Measurements from ENCODE around the gene KIAA1614.

KIAA1614 gene

GRCh38 chr1:180997843-180998504, 85.3 kb downstream of the KIAA1614 start:
- no peak for TF ChIP-seq CTCF (IDR thresholded peaks at IDR 0.05; ENCODE audit: control insufficient read depth, extremely low read depth, insufficient read depth)
- no peak for DNase-seq (ENCODE audit: low read depth)
- H3K4me3 ChIP-seq (ENCODE audit: low read depth, low read length), result no peak overlapping the region

All from LNCaP clone FGC (cell line).